Measurements from ENCODE around the gene TMEM239. TPM values are rescaled to one million over a fixed set of nuclear protein-coding genes. Genes with fewer than 3 reads are reported as not detected.

TMEM239 gene
- polyA plus RNA-seq, 1 donor from 2014 or later: not detected

DNA sequence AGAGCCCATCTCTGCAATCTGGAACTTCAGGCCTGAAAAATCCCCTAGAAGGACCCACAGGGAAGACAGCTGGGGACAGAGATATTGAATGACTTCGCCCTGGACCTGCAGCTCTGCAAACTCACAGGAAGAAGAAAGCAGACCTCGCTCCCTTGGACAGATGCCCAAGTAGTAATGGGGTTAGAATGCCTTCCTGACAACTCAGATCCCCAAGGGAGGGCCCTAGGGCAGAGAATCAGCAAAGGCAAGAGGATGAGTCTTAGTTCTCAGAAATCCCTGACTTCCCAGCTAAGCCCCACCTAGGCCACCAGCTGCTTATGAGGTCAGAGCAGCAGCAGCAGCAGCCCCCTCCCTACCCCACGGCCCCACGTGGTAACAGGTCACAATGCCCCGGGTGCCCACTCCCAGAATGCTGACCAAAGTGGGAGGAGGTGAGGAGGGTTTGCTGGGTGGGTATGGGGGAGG lies 1.5 kb upstream of the TMEM239 start, which contains the start of gene C20orf141:
TSS of gene C20orf141 (plus strand) at position 401 of the 465 bp plus-strand sequence. CDS start 198 bp downstream, outside the sequence.
- H2AFZ ChIP-seq (ENCODE audit: low read depth, low read length): no peak within 1 kb of the TSS

DNA sequence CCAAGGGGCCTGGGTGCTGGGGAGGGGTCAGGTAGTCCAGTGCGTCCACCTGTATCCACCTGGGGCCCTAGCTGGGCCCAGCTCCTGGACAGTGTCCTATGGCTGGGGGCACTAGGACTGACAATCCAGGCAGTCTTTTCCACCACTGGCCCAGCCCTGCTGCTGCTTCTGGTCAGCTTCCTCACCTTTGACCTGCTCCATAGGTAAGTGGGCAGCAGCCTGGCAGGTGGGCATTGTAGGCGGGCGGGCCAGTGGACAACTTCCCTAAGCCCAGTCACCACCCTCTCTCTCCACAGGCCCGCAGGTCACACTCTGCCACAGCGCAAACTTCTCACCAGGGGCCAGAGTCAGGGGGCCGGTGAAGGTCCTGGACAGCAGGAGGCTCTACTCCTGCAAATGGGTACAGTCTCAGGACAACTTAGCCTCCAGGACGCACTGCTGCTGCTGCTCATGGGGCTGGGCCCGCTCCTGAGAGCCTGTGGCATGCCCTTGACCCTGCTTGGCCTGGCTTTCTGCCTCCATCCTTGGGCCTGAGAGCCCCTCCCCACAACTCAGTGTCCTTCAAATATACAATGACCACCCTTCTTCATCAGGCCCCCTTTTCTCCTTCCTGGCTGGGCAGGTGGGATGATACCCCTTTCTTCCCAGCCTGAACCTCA lies 793 bp upstream of the TMEM239 start:
- Histone ChIP-seq H3K27me3 (ENCODE audit: insufficient read depth, low read depth, low read length) (peaks cover 6% of the 10 kb centered on the region), H3K9ac (ENCODE audit: low read length) (no peak overlapping the region), H3K4me3 (ENCODE audit: low read length) (no peak overlapping the region), H3K9me2 (ENCODE audit: insufficient read depth, low read length) (no peaks in the 10 kb centered on the region), H2AFZ (ENCODE audit: low read depth, low read length) (no peak overlapping the region), H3K4me2 (ENCODE audit: low read length) (no peak overlapping the region), H3K79me2 (replicated peaks; ENCODE audit: insufficient read depth, low read length) (no peaks in the 10 kb centered on the region), H3K27ac (ENCODE audit: low read length) (no peak overlapping the region), H3K36me3 (ENCODE audit: insufficient read depth, low read length) (no peaks in the 10 kb centered on the region), H4K20me1 (ENCODE audit: insufficient read depth) (no peaks in the 10 kb centered on the region), H3K9me3 (ENCODE audit: low read length) (peaks cover 9% of the 10 kb centered on the region), H3F3A (ENCODE audit: insufficient read depth, low read length, poor library complexity, severe bottlenecking) (no peaks in the 10 kb centered on the region)
- no peak for TF ChIP-seq MXI1 (conservative IDR thresholded peaks at IDR 0.05; ENCODE audit: poor library complexity, severe bottlenecking)
- TF ChIP-seq RAD21 (conservative IDR thresholded peaks at IDR 0.05): no peak
- no peak for TF ChIP-seq POLR2AphosphoS5 (IDR thresholded peaks at IDR 0.05)
- TF ChIP-seq TAF1 (IDR thresholded peaks at IDR 0.05; ENCODE audit: low read depth): no peak
- no peak for TF ChIP-seq EZH2 (IDR thresholded peaks at IDR 0.05; ENCODE audit: borderline replicate concordance, insufficient read depth, low read length, poor library complexity, severe bottlenecking)
- TF ChIP-seq EP300 (conservative IDR thresholded peaks at IDR 0.05; ENCODE audit: poor library complexity, severe bottlenecking): no peak
- no peak for TF ChIP-seq SMC3 (conservative IDR thresholded peaks at IDR 0.05; ENCODE audit: poor library complexity)
- TF ChIP-seq, protein P1, sequence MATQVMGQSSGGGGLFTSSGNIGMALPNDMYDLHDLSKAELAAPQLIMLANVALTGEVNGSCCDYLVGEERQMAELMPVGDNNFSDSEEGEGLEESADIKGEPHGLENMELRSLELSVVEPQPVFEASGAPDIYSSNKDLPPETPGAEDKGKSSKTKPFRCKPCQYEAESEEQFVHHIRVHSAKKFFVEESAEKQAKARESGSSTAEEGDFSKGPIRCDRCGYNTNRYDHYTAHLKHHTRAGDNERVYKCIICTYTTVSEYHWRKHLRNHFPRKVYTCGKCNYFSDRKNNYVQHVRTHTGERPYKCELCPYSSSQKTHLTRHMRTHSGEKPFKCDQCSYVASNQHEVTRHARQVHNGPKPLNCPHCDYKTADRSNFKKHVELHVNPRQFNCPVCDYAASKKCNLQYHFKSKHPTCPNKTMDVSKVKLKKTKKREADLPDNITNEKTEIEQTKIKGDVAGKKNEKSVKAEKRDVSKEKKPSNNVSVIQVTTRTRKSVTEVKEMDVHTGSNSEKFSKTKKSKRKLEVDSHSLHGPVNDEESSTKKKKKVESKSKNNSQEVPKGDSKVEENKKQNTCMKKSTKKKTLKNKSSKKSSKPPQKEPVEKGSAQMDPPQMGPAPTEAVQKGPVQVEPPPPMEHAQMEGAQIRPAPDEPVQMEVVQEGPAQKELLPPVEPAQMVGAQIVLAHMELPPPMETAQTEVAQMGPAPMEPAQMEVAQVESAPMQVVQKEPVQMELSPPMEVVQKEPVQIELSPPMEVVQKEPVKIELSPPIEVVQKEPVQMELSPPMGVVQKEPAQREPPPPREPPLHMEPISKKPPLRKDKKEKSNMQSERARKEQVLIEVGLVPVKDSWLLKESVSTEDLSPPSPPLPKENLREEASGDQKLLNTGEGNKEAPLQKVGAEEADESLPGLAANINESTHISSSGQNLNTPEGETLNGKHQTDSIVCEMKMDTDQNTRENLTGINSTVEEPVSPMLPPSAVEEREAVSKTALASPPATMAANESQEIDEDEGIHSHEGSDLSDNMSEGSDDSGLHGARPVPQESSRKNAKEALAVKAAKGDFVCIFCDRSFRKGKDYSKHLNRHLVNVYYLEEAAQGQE (IDR thresholded peaks at IDR 0.05; ENCODE audit: borderline replicate concordance): no peak

More for the DNA sequence above, 1.5 kb upstream of the TMEM239 start, which contains the start of gene C20orf141:
- Histone ChIP-seq H3K27ac (ENCODE audit: low read length) (no peak within 1 kb of the TSS), H3K36me3 (ENCODE audit: insufficient read depth, low read length) (no peaks in the 10 kb centered on the region), H3K9me3 (ENCODE audit: low read length) (peaks cover 9% of the 10 kb centered on the region), H3F3A (ENCODE audit: insufficient read depth, low read length, poor library complexity, severe bottlenecking) (no peaks in the 10 kb centered on the region), H3K79me2 (replicated peaks; ENCODE audit: insufficient read depth, low read length) (no peaks in the 10 kb centered on the region), H3K27me3 (ENCODE audit: insufficient read depth, low read depth, low read length) (no peaks in the 10 kb centered on the region), H3K9me2 (ENCODE audit: insufficient read depth, low read length) (no peaks in the 10 kb centered on the region), H3K4me2 (ENCODE audit: low read length) (no peak within 1 kb of the TSS), H3K9ac (ENCODE audit: low read length) (no peak within 1 kb of the TSS), H3K4me3 (ENCODE audit: low read length) (no peak within 1 kb of the TSS), H4K20me1 (ENCODE audit: insufficient read depth) (no peaks in the 10 kb centered on the region)
- TF ChIP-seq CTCF (IDR thresholded peaks at IDR 0.05; ENCODE audit: poor library complexity, severe bottlenecking) (no peak), RAD21 (conservative IDR thresholded peaks at IDR 0.05) (no peak), SMC3 (conservative IDR thresholded peaks at IDR 0.05; ENCODE audit: poor library complexity) (no peak), MXI1 (conservative IDR thresholded peaks at IDR 0.05; ENCODE audit: poor library complexity, severe bottlenecking) (no peak), TAF1 (IDR thresholded peaks at IDR 0.05; ENCODE audit: low read depth) (no peak), EP300 (conservative IDR thresholded peaks at IDR 0.05; ENCODE audit: poor library complexity, severe bottlenecking) (no peak), EZH2 (IDR thresholded peaks at IDR 0.05; ENCODE audit: borderline replicate concordance, insufficient read depth, low read length, poor library complexity, severe bottlenecking) (no peak), POLR2AphosphoS5 (IDR thresholded peaks at IDR 0.05) (no peak)
- TF ChIP-seq, protein P1 (IDR thresholded peaks at IDR 0.05; ENCODE audit: borderline replicate concordance): no peak

Measured in neural cell (in vitro differentiated cells).